Measurements from ENCODE around the gene EXOC2.

The EXOC2 gene

DNA sequence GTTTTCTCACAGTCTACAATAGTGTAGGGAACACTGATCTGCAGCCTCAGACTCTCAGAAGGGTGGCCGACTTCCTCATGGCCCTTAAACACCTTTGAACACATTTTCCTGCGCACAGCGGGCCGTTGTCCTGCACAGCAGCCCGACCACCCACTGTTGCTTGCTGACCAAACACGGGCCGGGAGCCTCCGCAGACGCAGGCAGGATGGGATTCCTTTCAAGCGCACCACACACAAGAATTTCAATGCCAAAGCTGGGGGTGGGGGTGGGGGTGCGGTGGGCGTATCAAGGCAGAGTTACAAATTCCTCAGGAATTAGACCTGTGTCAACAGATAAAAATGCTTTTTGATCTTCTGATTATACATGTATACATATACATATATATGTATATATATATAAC lies 110.6 kb downstream of the EXOC2 start:
- H2AK5ac ChIP-seq (ENCODE audit: low read length, severe bottlenecking) = no peak overlapping the region
- H3K36me3 ChIP-seq (ENCODE audit: control insufficient read depth in 1 of 2, insufficient read depth in 2 of 2, low read depth in 1 of 2, low read length in 2 of 2) = peaks cover 0 to 2% of the 10 kb centered on the region in 2 experiments
- H3K23ac ChIP-seq (ENCODE audit: low read length in 2 of 2) = peak overlapping the region in 1 of 2 experiments; percentile 34
- H2BK120ac ChIP-seq (ENCODE audit: low read depth, low read length) = peak overlapping the region; percentile 2
- H2AFZ ChIP-seq (ENCODE audit: low read depth, low read length) = no peak overlapping the region
- no peak overlapping the region for H3K4me3 ChIP-seq (ENCODE audit: insufficient read depth in 1 of 2, low read depth in 1 of 2, low read length in 2 of 2)
- H4K91ac ChIP-seq (ENCODE audit: low read length) = no peak overlapping the region
- H3K27me3 ChIP-seq (ENCODE audit: control insufficient read depth in 1 of 2, insufficient read depth in 1 of 2, low read length in 2 of 2) = no peaks in the 10 kb centered on the region
- no peak overlapping the region for H3K9ac ChIP-seq (ENCODE audit: low read length)
- no peak overlapping the region for H2BK12ac ChIP-seq (ENCODE audit: low read length in 2 of 2)
- H3K14ac ChIP-seq (ENCODE audit: low read length in 2 of 2) = no peak overlapping the region
- H2BK5ac ChIP-seq (ENCODE audit: low read depth, low read length, poor library complexity, severe bottlenecking) = no peak overlapping the region
- no peaks in the 10 kb centered on the region for H3K9me3 ChIP-seq (ENCODE audit: control insufficient read depth, low read length)
- DNase-seq = peak; percentile 33
- peaks cover 12% of the 10 kb centered on the region for H3K79me1 ChIP-seq (replicated peaks; ENCODE audit: low read length, poor library complexity, severe bottlenecking)
- H3K4me2 ChIP-seq (ENCODE audit: low read length, poor library complexity, severe bottlenecking) = peak overlapping the region; percentile 14
- peaks cover 6% of the 10 kb centered on the region for H3K4me1 ChIP-seq (ENCODE audit: control insufficient read depth, insufficient read depth, low read depth, low read length)
- no peak overlapping the region for H2BK15ac ChIP-seq (ENCODE audit: low read depth, poor library complexity, severe bottlenecking)
- H3K4ac ChIP-seq (ENCODE audit: low read depth in 1 of 2, low read length in 2 of 2) = peak overlapping the region in 1 of 2 experiments; percentile 35
- no peak overlapping the region for H3K18ac ChIP-seq (ENCODE audit: low read depth in 1 of 2, low read length in 2 of 2)
- peak overlapping the region; percentile 30 for H3K27ac ChIP-seq (ENCODE audit: low read length, poor library complexity, severe bottlenecking)
- 13% methylated on average over 9 of the region's 12 CpGs for WGBS
- H4K8ac ChIP-seq (ENCODE audit: low read length) = peak overlapping the region; percentile 16

DNA sequence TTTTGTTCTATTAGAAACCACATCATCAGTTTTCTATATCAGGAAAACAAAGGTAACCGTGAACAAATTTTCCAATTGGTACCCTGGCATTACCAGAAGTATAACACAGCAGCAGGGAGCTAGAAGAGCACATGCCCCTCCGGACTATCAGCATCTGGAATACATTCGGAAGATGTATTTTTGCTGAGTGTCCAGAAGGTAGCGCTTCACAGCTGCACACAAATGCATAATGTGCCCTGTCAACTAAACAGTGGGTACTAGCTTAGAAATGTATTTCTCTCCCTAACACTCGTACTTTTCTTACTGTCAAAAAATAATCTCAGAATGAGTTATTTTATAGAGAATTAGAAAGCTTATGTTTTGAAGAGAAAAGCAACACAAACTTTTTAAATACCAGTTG lies 113.6 kb downstream of the EXOC2 start:
- Histone ChIP-seq H3K14ac (ENCODE audit: low read length in 2 of 2) (no peak overlapping the region), H3K36me3 (ENCODE audit: control insufficient read depth in 1 of 2, insufficient read depth in 2 of 2, low read depth in 1 of 2, low read length in 2 of 2) (peaks cover 7 to 18% of the 10 kb centered on the region in 2 experiments), H3K79me1 (replicated peaks; ENCODE audit: low read length, poor library complexity, severe bottlenecking) (peaks cover 10% of the 10 kb centered on the region), H3K27me3 (ENCODE audit: control insufficient read depth in 1 of 2, insufficient read depth in 1 of 2, low read length in 2 of 2) (no peaks in the 10 kb centered on the region), H3K4me1 (ENCODE audit: control insufficient read depth, insufficient read depth, low read depth, low read length) (peaks cover 4% of the 10 kb centered on the region), H4K8ac (ENCODE audit: low read length) (no peak overlapping the region), H3K27ac (ENCODE audit: low read length, poor library complexity, severe bottlenecking) (no peak overlapping the region), H2BK120ac (ENCODE audit: low read depth, low read length) (no peak overlapping the region), H3K18ac (ENCODE audit: low read depth in 1 of 2, low read length in 2 of 2) (no peak overlapping the region), H3K9ac (ENCODE audit: low read length) (no peak overlapping the region), H2BK5ac (ENCODE audit: low read depth, low read length, poor library complexity, severe bottlenecking) (no peak overlapping the region), H3K9me3 (ENCODE audit: control insufficient read depth, low read length) (peaks cover 4% of the 10 kb centered on the region), H2BK15ac (ENCODE audit: low read depth, poor library complexity, severe bottlenecking) (no peak overlapping the region), H2AFZ (ENCODE audit: low read depth, low read length) (no peak overlapping the region), H3K4me2 (ENCODE audit: low read length, poor library complexity, severe bottlenecking) (no peak overlapping the region), H2BK12ac (ENCODE audit: low read length in 2 of 2) (no peak overlapping the region), H2AK5ac (ENCODE audit: low read length, severe bottlenecking) (no peak overlapping the region), H3K4ac (ENCODE audit: low read depth in 1 of 2, low read length in 2 of 2) (no peak overlapping the region), H3K4me3 (ENCODE audit: insufficient read depth in 1 of 2, low read depth in 1 of 2, low read length in 2 of 2) (no peak overlapping the region), H4K91ac (ENCODE audit: low read length) (no peak overlapping the region), H3K23ac (ENCODE audit: low read length in 2 of 2) (no peak overlapping the region)
- DNase-seq = no peak
- WGBS = 95% methylated on average over 4 of the region's 5 CpGs

DNA sequence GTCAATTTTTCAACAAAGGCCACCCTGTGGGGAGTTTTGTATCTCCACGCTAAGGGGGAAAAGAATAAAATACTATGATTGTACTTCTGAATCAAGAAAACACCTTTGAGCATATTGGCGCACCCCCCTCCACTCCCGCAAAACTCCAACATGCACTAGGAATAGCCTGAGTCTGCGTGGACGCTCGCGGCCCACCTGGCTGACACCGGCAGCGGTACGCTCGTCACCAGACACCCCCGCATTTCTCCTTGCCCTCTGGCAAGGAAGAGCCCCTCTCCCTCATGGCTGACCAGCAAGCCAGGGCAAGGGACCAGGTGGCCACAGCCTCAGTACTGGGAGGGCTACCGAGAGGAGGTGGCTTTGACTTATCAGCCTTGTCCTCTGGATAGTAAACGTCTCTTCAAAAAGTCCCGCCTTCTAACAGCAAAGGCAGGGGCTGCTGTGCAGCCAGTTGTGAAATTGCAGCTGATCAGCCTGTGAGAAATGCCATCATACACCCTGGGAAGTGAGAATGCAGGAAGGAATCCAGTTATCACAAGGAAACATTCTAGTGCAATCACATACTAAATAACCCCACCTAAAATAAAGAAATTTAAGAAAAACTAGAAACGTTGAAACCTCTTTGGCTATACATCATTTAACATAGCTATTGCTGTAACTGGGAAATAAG lies 120.2 kb downstream of the EXOC2 start:
- no peak overlapping the region for H4K8ac ChIP-seq (ENCODE audit: low read length)
- H2BK12ac ChIP-seq (ENCODE audit: low read length in 2 of 2) = no peak overlapping the region
- H2BK120ac ChIP-seq (ENCODE audit: low read depth, low read length) = no peak overlapping the region
- H3K18ac ChIP-seq (ENCODE audit: low read depth in 1 of 2, low read length in 2 of 2) = no peak overlapping the region
- H3K4me1 ChIP-seq (ENCODE audit: control insufficient read depth, insufficient read depth, low read depth, low read length) = peaks cover 7% of the 10 kb centered on the region
- no peak overlapping the region for H3K23ac ChIP-seq (ENCODE audit: low read length in 2 of 2)
- H2AFZ ChIP-seq (ENCODE audit: low read depth, low read length) = no peak overlapping the region
- H4K91ac ChIP-seq (ENCODE audit: low read length) = no peak overlapping the region
- H3K14ac ChIP-seq (ENCODE audit: low read length in 2 of 2) = no peak overlapping the region
- H3K9ac ChIP-seq (ENCODE audit: low read length) = no peak overlapping the region
- no peak overlapping the region for H2AK5ac ChIP-seq (ENCODE audit: low read length, severe bottlenecking)
- no peak overlapping the region for H2BK15ac ChIP-seq (ENCODE audit: low read depth, poor library complexity, severe bottlenecking)
- H3K27ac ChIP-seq (ENCODE audit: low read length, poor library complexity, severe bottlenecking) = no peak overlapping the region
- peaks cover 19% of the 10 kb centered on the region for H3K79me1 ChIP-seq (replicated peaks; ENCODE audit: low read length, poor library complexity, severe bottlenecking)
- no peak for DNase-seq
- H3K9me3 ChIP-seq (ENCODE audit: control insufficient read depth, low read length) = peaks cover 4% of the 10 kb centered on the region
- H3K4ac ChIP-seq (ENCODE audit: low read depth in 1 of 2, low read length in 2 of 2) = no peak overlapping the region
- H3K4me3 ChIP-seq (ENCODE audit: insufficient read depth in 1 of 2, low read depth in 1 of 2, low read length in 2 of 2) = no peak overlapping the region
- WGBS = 89% methylated on average over 14 of the region's 16 CpGs
- H3K4me2 ChIP-seq (ENCODE audit: low read length, poor library complexity, severe bottlenecking) = no peak overlapping the region
- H2BK5ac ChIP-seq (ENCODE audit: low read depth, low read length, poor library complexity, severe bottlenecking) = no peak overlapping the region
- no peaks in the 10 kb centered on the region for H3K27me3 ChIP-seq (ENCODE audit: control insufficient read depth in 1 of 2, insufficient read depth in 1 of 2, low read length in 2 of 2)
- H3K36me3 ChIP-seq (ENCODE audit: control insufficient read depth in 1 of 2, insufficient read depth in 2 of 2, low read depth in 1 of 2, low read length in 2 of 2) = peaks cover 22 to 61% of the 10 kb centered on the region in 2 experiments

DNA sequence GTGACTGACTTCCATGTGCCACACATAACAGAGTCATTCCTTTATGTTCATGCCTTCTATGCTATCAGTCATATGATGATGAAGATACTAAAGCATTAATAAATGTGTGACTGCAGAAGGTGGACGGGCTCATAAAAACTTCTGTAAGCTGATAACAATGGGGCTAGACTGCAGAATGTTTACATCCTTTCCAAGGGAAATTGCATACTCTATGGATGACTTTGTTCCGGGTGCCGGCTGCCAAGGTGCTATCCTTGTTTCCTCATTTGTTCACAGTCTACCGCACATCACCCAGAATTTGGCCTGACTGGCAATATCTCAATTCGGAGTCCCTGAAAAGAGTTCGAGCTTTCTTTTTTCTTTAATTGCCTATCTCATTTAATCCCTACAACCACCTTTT lies 121.0 kb downstream of the EXOC2 start:
- Histone ChIP-seq H3K9me3 (ENCODE audit: control insufficient read depth, low read length) (peaks cover 4% of the 10 kb centered on the region), H3K79me1 (replicated peaks; ENCODE audit: low read length, poor library complexity, severe bottlenecking) (peaks cover 21% of the 10 kb centered on the region), H4K8ac (ENCODE audit: low read length) (no peak overlapping the region), H3K4me2 (ENCODE audit: low read length, poor library complexity, severe bottlenecking) (no peak overlapping the region), H2BK120ac (ENCODE audit: low read depth, low read length) (no peak overlapping the region), H3K23ac (ENCODE audit: low read length in 2 of 2) (no peak overlapping the region), H3K4me3 (ENCODE audit: insufficient read depth in 1 of 2, low read depth in 1 of 2, low read length in 2 of 2) (no peak overlapping the region), H3K4me1 (ENCODE audit: control insufficient read depth, insufficient read depth, low read depth, low read length) (peaks cover 7% of the 10 kb centered on the region), H3K9ac (ENCODE audit: low read length) (no peak overlapping the region), H3K27ac (ENCODE audit: low read length, poor library complexity, severe bottlenecking) (no peak overlapping the region), H4K91ac (ENCODE audit: low read length) (no peak overlapping the region), H3K36me3 (ENCODE audit: control insufficient read depth in 1 of 2, insufficient read depth in 2 of 2, low read depth in 1 of 2, low read length in 2 of 2) (peaks cover 27 to 62% of the 10 kb centered on the region in 2 experiments), H3K14ac (ENCODE audit: low read length in 2 of 2) (no peak overlapping the region), H3K27me3 (ENCODE audit: control insufficient read depth in 1 of 2, insufficient read depth in 1 of 2, low read length in 2 of 2) (no peaks in the 10 kb centered on the region), H3K18ac (ENCODE audit: low read depth in 1 of 2, low read length in 2 of 2) (no peak overlapping the region), H2AK5ac (ENCODE audit: low read length, severe bottlenecking) (no peak overlapping the region), H2BK5ac (ENCODE audit: low read depth, low read length, poor library complexity, severe bottlenecking) (no peak overlapping the region), H3K4ac (ENCODE audit: low read depth in 1 of 2, low read length in 2 of 2) (no peak overlapping the region), H2BK15ac (ENCODE audit: low read depth, poor library complexity, severe bottlenecking) (no peak overlapping the region), H2BK12ac (ENCODE audit: low read length in 2 of 2) (no peak overlapping the region), H2AFZ (ENCODE audit: low read depth, low read length) (no peak overlapping the region)
- 96% methylated on average over 6 of the region's 6 CpGs for WGBS
- no peak for DNase-seq

Measured in mesenchymal stem cell (in vitro differentiated cells and primary cell).